Sigmoid colon (tissue), 7 donors: ENCODE results near the gene ATG10. TPM values are rescaled to one million over a fixed set of nuclear protein-coding genes. Genes with fewer than 3 reads are reported as not detected.

ENCODE experiments used
- DNase-seq: peaks from one replicate; pipeline ENCODE4 v3.0.0-alpha.2; 2019
- H3K27ac ChIP-seq, 4 donors: fragments of 200-600 bp; sonication (generic); one replicate each; pipeline ENCODE4 v1.5.1; 2016 to 2019; ENCODE audit warnings: mild to moderate bottlenecking in 1 of 4
- H3K27me3 ChIP-seq, 3 donors: fragments of 200-600 bp; sonication (generic); one replicate each; pipeline ENCODE4 v1.5.1; 2019; ENCODE audit warnings: mild to moderate bottlenecking in 1 of 3
- H3K36me3 ChIP-seq, 4 donors: fragments of 200-600 bp; sonication (generic); one replicate each; pipeline ENCODE4 v1.5.1; 2016 to 2019
- H3K4me1 ChIP-seq, 4 donors: fragments of 200-600 bp; sonication (generic); one replicate each; pipeline ENCODE4 v1.5.1; 2017 to 2019
- H3K4me3 ChIP-seq, 4 donors: fragments of 200-600 bp; sonication (generic); one replicate each; pipeline ENCODE4 v1.5.1; 2017 to 2019; ENCODE audit warnings: mild to moderate bottlenecking in 2 of 4, moderate library complexity in 1 of 4
- H3K9me3 ChIP-seq, 4 donors: fragments of 200-600 bp in 3 of 4; sonication (generic) in 3 of 4; one replicate each; pipeline versions ENCODE4 v1.5.1 to v1.6.1; 2013 to 2019
- CTCF ChIP-seq, 4 experiments: fragments of 450-650 bp in 3 of 4; fragments of 200-600 bp in 1 of 4; IDR thresholded peaks; one replicate each; pipeline ENCODE4 v1.5.1; 2016 to 2019; ENCODE audit warnings: antibody characterized with exemption in 4 of 4, mild to moderate bottlenecking in 3 of 4, moderate library complexity in 2 of 4
- EP300 ChIP-seq, 4 donors: sonication (generic); formaldehyde crosslinking; IDR thresholded peaks; one replicate each; pipeline ENCODE4 v1.6.1; 2017; ENCODE audit warnings: antibody characterized with exemption in 4 of 4
- POLR2A ChIP-seq, 2 donors: fragments of 450-650 bp; IDR thresholded peaks; one replicate each; pipeline ENCODE4 v1.6.1; 2016; ENCODE audit warnings: antibody characterized with exemption in 2 of 2, mild to moderate bottlenecking in 2 of 2, moderate library complexity in 2 of 2
- POLR2AphosphoS5 ChIP-seq, 4 donors: sonication (generic); formaldehyde crosslinking; IDR thresholded peaks; one replicate each; pipeline ENCODE4 v1.6.1; 2017; ENCODE audit warnings: antibody characterized with exemption in 4 of 4
- WGBS, 2 donors: extraction: QIAGEN DNeasy Blood & Tissue Kit; methylation state at CpG; one replicate each; pipeline ENCODE4 v1.1.7; 2013; 5-methylcytosine and 5-hydroxymethylcytosine counted together
- intact Hi-C: fragments of 100-400 bp; cut with DNase I; formaldehyde crosslinking; loops from one replicate; pipeline ENCODE4 v1.15.1; 2023
- polyA plus RNA-seq, 3 donors: library from polyadenylated mRNA; stranded (reverse); fragments of 200-250 nt; gene quantifications; one replicate each; pipeline ENCODE4 v1.2.3, GENCODE V29; 2013
- total RNA-seq, 4 donors: library from RNA; depleted of rRNA; stranded (reverse); fragments of >200 nt; gene quantifications; one replicate each; pipeline ENCODE4 v1.1.0, GENCODE V29; 2016
- donor health status: healthy with polysubstance abuse.
- donor health status: Bipolar disorder and iron deficiency.
- donor health status: healthy.

ATG10 gene
- total and polyA plus RNA-seq, 7 donors: 4.2 to 13.2 (median 8.4) TPM

- Histone ChIP-seq H3K36me3 (peaks cover 13 to 34% (median 19%) of the 10 kb centered on the region in 4 donors), H3K9me3 (no peaks in the 10 kb centered on the region), H3K4me1 (peaks cover 0 to 20% (median 13%) of the 10 kb centered on the region in 4 donors), H3K27me3 (no peaks in the 10 kb centered on the region), H3K27ac (peak within 1 kb of the TSS; percentile 84 to 88 (median 86)), H3K4me3 (peak within 1 kb of the TSS; percentile 64 to 97 (median 84))
- TF ChIP-seq CTCF (IDR thresholded peaks at IDR 0.05) (no peak), POLR2A (IDR thresholded peaks at IDR 0.05) (peak in 1 of 2 donors; percentile 86), POLR2AphosphoS5 (IDR thresholded peaks at IDR 0.05) (peak; percentile 72 to 98 (median 96)), EP300 (IDR thresholded peaks at IDR 0.05) (no peak)
- 1% methylated on average over 60 of the region's 60 CpGs for WGBS, 2 donors
- intact Hi-C loops: no loop called here
- DNase-seq: peak; percentile 95
Measured at GRCh38 chr5:82277987-82278710, 306.3 kb downstream of the ATG10 start, which contains the start of gene RPS23. Gene RPS23, minus strand, starts transcription at chr5:82278354. Its CDS starts 31 bp downstream, at chr5:82278323.

GRCh38 chr5:82278711-82279370, 307.0 kb downstream of the ATG10 start:
- peak overlapping the region; percentile 64 to 97 (median 84) for H3K4me3 ChIP-seq
- no peak for TF ChIP-seq CTCF (IDR thresholded peaks at IDR 0.05)
- TF ChIP-seq POLR2A (IDR thresholded peaks at IDR 0.05): peak in 1 of 2 donors; percentile 89
- peaks cover 0 to 20% (median 13%) of the 10 kb centered on the region in 4 donors for H3K4me1 ChIP-seq
- 22 to 25% methylated on average over 19 of the region's 19 CpGs for WGBS, 2 donors
- intact Hi-C loops: no loop called here
- H3K27ac ChIP-seq: peak overlapping the region; percentile 84 to 88 (median 86)
- no peaks in the 10 kb centered on the region for H3K9me3 ChIP-seq
- peaks cover 13 to 29% (median 19%) of the 10 kb centered on the region in 4 donors for H3K36me3 ChIP-seq
- DNase-seq: no peak
- H3K27me3 ChIP-seq: no peaks in the 10 kb centered on the region

GRCh38 chr5:82283893-82284292, 312.1 kb downstream of the ATG10 start:
- no peaks in the 10 kb centered on the region for H3K27me3 ChIP-seq
- TF ChIP-seq CTCF (IDR thresholded peaks at IDR 0.05) (no peak), POLR2A (IDR thresholded peaks at IDR 0.05) (no peak), POLR2AphosphoS5 (IDR thresholded peaks at IDR 0.05) (no peak)

GRCh38 chr5:82285206-82285605, 313.4 kb downstream of the ATG10 start:
- intact Hi-C loops: no loop called here
- H3K4me1 ChIP-seq: peaks cover 0 to 6% (median 0%) of the 10 kb centered on the region in 4 donors
- DNase-seq: no peak
- no peaks in the 10 kb centered on the region for H3K36me3 ChIP-seq
- H3K27me3 ChIP-seq: no peaks in the 10 kb centered on the region
- H3K9me3 ChIP-seq: no peaks in the 10 kb centered on the region
- no peak overlapping the region for H3K27ac ChIP-seq
- WGBS, 2 donors: 95 to 98% methylated on average over 6 of the region's 6 CpGs
- TF ChIP-seq CTCF (IDR thresholded peaks at IDR 0.05): no peak
- no peak for TF ChIP-seq POLR2A (IDR thresholded peaks at IDR 0.05)
- TF ChIP-seq POLR2AphosphoS5 (IDR thresholded peaks at IDR 0.05): no peak
- no peak for TF ChIP-seq EP300 (IDR thresholded peaks at IDR 0.05)
- H3K4me3 ChIP-seq: no peak overlapping the region

More at GRCh38 chr5:82283893-82284292, 312.1 kb downstream of the ATG10 start:
- 90 to 91% methylated on average over 2 of the region's 2 CpGs for WGBS, 2 donors
- Histone ChIP-seq H3K27ac (no peak overlapping the region), H3K36me3 (no peaks in the 10 kb centered on the region), H3K9me3 (no peaks in the 10 kb centered on the region), H3K4me1 (peaks cover 0 to 16% (median 3%) of the 10 kb centered on the region in 4 donors), H3K4me3 (no peak overlapping the region)
- no peak for DNase-seq
- intact Hi-C loops: no loop called here
